Measurements from ENCODE around the gene RRP15. TPM values are rescaled to one million over a fixed set of nuclear protein-coding genes. Genes with fewer than 3 reads are reported as not detected.

Gene RRP15
- total and polyA plus RNA-seq, 2 experiments from 2014 or later, result 5.4 to 25.5 TPM

DNA sequence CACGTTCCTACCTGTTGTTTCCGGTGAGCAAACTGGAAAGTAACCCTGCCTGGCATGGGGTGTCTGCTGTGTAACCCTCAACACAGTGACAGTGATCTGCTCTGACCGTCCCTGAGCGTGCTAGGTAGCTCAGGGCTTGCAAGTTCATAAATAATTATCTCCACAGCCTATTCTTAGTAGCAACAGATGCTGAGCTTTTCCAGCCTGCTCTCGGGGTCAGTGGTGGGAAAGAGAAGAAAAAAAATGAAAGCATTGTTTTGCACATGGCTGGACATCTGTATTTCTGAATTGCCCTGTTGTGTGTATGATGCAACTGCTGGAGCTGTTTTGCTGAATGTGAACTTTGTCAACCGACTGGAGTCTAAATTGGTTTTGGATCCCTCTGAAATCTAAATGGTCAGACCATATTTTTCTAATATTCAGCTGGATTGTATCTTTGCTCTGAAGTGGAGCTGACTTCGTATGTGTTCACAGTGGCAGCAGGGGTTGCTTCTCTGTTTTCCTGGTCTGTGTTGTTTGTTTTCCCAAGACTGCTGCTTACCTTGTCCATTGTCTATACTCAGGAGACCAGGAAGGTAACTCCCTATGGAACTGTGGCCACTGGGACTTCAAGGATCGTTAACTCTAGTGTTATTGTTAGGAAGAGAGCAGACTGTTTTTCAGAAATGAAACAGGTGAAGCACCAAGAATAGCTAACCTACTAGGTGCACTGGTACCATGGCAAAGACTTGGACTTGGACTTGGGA, 87.0 kb downstream of the RRP15 start:
- no peaks in the 10 kb centered on the region for H4K20me1 ChIP-seq (ENCODE audit: insufficient read depth)
- no peak overlapping the region for H3K27ac ChIP-seq
- TF ChIP-seq EZH2 (IDR thresholded peaks at IDR 0.05; ENCODE audit: insufficient read depth, poor library complexity, severe bottlenecking) (no peak), EZH2phosphoT487 (IDR thresholded peaks at IDR 0.05; ENCODE audit: insufficient read depth, low read depth) (no peak)
- 50 to 53% methylated on average over 8 of the region's 8 CpGs for WGBS, 2 experiments (ENCODE audit: low coverage in 1 of 2, low lambda C conversion rate in 2 of 2, missing lambda C conversion rate in 2 of 2)
- H3K9me2 ChIP-seq (ENCODE audit: insufficient read depth), result no peaks in the 10 kb centered on the region
- H3K9ac ChIP-seq, result no peak overlapping the region
- peaks cover 49% of the 10 kb centered on the region for H3K4me1 ChIP-seq (ENCODE audit: insufficient read depth)
- no peaks in the 10 kb centered on the region for H3K27me3 ChIP-seq (replicated peaks; ENCODE audit: insufficient read depth)
- in situ Hi-C loops (cut with MboI), result no loop called here
- peaks cover 41% of the 10 kb centered on the region for H3F3A ChIP-seq (ENCODE audit: insufficient read depth)
- DNase-seq, result peak; percentile 41
- H3K79me2 ChIP-seq (ENCODE audit: insufficient read depth), result no peaks in the 10 kb centered on the region
- H3K4me2 ChIP-seq (ENCODE audit: unreplicated experiment), result no peak overlapping the region
- H3K36me3 ChIP-seq (ENCODE audit: low read depth), result no peaks in the 10 kb centered on the region
- H2AFZ ChIP-seq, result no peak overlapping the region
- no peak overlapping the region for H3K4me3 ChIP-seq
- no peaks in the 10 kb centered on the region for H3K9me3 ChIP-seq (ENCODE audit: low read depth)

DNA sequence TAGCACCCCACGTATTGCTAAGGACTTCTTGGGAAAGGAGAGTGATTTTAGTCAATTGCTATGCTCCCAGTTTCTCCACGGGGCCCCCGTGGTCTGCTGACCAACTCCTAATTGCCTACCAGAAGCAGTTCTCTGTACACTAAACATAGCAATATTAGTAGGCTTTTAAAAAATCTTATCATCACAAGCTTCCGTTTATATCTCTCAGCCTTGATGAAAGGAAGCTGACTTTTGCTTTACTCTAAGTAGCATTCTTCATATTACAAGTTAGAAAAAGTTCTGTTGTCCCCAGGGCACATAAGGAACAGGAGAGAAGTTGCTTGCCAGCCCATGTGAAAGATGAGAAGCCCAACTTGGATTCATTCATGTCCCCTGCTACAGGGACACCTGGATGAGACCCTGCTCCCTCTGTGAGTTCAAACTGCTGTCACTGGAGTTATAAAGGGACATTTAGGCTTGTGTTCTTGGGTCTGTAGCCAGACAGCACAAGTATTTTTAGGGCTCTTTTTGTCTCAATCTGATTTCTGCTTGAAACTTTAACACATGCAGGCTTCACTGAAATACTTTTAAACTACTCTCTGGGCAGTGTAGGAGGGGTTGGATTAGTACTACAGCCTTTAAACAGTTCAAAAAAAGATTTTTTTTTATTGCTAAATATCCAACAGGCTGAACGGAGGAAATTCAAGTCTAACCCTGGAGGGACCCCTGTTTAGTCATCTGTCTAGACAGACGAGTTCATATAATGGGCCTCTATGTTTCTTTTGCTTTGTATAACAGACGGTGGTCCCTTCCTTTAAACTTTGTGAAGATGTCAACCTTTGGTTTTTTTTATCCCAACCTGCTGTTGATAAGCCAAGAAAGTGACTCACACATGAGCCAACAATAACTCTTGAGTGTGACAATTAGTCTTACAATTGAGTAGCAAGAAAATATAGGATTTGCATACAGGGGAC, 89.6 kb downstream of the RRP15 start:
- Histone ChIP-seq H3K36me3 (ENCODE audit: low read depth) (no peaks in the 10 kb centered on the region), H3K27ac (no peak overlapping the region), H3F3A (ENCODE audit: insufficient read depth) (peaks cover 37% of the 10 kb centered on the region), H3K4me1 (ENCODE audit: insufficient read depth) (peaks cover 52% of the 10 kb centered on the region), H4K20me1 (ENCODE audit: insufficient read depth) (no peaks in the 10 kb centered on the region), H3K9me2 (ENCODE audit: insufficient read depth) (no peaks in the 10 kb centered on the region), H3K27me3 (replicated peaks; ENCODE audit: insufficient read depth) (no peaks in the 10 kb centered on the region), H3K4me3 (no peak overlapping the region), H3K9ac (no peak overlapping the region), H3K79me2 (ENCODE audit: insufficient read depth) (no peaks in the 10 kb centered on the region), H3K4me2 (ENCODE audit: unreplicated experiment) (no peak overlapping the region), H3K9me3 (ENCODE audit: low read depth) (no peaks in the 10 kb centered on the region), H2AFZ (no peak overlapping the region)
- peak; percentile 27 for DNase-seq
- 72 to 79% methylated on average over 7 of the region's 7 CpGs for WGBS, 2 experiments (ENCODE audit: low coverage in 1 of 2, low lambda C conversion rate in 2 of 2, missing lambda C conversion rate in 2 of 2)
- in situ Hi-C loops (cut with MboI), result no loop called here
- no peak for TF ChIP-seq EZH2phosphoT487 (IDR thresholded peaks at IDR 0.05; ENCODE audit: insufficient read depth, low read depth)
- no peak for TF ChIP-seq EZH2 (IDR thresholded peaks at IDR 0.05; ENCODE audit: insufficient read depth, poor library complexity, severe bottlenecking)

DNA sequence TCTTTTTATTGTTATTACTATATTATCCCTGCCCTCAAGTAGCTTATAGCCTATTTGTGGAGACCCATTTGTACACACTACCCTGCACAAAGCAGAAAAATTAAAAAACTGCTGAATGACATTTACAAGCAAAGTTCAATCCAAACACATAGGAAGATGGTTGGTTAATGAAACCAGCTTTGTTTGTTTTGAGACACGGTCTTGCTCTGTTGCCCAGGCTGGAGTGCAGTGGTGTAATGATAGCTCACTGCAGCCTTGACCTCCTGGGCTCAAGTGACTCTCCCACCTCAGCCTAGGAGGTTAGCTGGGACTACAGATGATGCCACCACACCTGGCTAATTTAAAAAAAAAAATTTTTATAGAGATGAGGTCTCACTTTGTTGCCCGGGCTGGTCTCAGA, 91.6 kb downstream of the RRP15 start:
- TF ChIP-seq EZH2phosphoT487 (IDR thresholded peaks at IDR 0.05; ENCODE audit: insufficient read depth, low read depth) (no peak), EZH2 (IDR thresholded peaks at IDR 0.05; ENCODE audit: insufficient read depth, poor library complexity, severe bottlenecking) (no peak)
- WGBS, 2 experiments (ENCODE audit: low coverage in 1 of 2, low lambda C conversion rate in 2 of 2, missing lambda C conversion rate in 2 of 2), result 28 to 37% methylated on average over 2 of the region's 2 CpGs
- in situ Hi-C loops (cut with MboI), result no loop called here
- Histone ChIP-seq H3K79me2 (ENCODE audit: insufficient read depth) (no peaks in the 10 kb centered on the region), H3K9ac (peak overlapping the region; percentile 48), H3K9me3 (ENCODE audit: low read depth) (no peaks in the 10 kb centered on the region), H3F3A (ENCODE audit: insufficient read depth) (peaks cover 38% of the 10 kb centered on the region), H2AFZ (no peak overlapping the region), H3K36me3 (ENCODE audit: low read depth) (no peaks in the 10 kb centered on the region), H3K9me2 (ENCODE audit: insufficient read depth) (no peaks in the 10 kb centered on the region), H4K20me1 (ENCODE audit: insufficient read depth) (no peaks in the 10 kb centered on the region), H3K27me3 (replicated peaks; ENCODE audit: insufficient read depth) (no peaks in the 10 kb centered on the region), H3K4me3 (peak overlapping the region; percentile 34), H3K4me1 (ENCODE audit: insufficient read depth) (peaks cover 61% of the 10 kb centered on the region), H3K4me2 (ENCODE audit: unreplicated experiment) (peak overlapping the region; percentile 70), H3K27ac (peak overlapping the region; percentile 75)
- DNase-seq, result no peak

DNA sequence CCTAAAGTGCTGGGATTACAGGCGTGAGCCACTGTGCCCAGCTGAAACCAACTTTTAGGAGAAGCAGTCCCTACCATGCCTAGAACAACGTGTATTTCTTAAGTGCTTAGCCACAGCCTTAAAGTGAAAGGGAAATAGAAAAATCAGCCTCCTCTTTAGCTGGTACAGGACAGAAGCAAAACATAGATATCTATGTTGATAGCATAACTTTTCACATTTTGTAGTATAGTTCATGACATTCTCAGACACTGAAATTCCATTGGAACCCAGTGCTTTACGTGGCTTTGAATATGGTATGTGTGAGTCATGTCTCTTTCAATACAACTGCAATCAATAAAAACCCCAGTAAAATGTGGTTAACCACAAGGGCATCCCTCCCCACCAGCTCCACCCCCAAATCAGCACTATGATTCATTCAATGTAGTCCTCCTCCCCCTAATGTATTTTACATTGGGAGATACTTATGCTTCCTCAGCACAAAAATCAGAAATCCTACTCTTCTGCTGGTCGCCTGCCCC, 92.1 kb downstream of the RRP15 start:
- H3K27me3 ChIP-seq (replicated peaks; ENCODE audit: insufficient read depth), result no peaks in the 10 kb centered on the region
- no peaks in the 10 kb centered on the region for H3K79me2 ChIP-seq (ENCODE audit: insufficient read depth)
- no peak overlapping the region for H2AFZ ChIP-seq
- in situ Hi-C loops (cut with MboI), result no loop called here
- no peaks in the 10 kb centered on the region for H3K36me3 ChIP-seq (ENCODE audit: low read depth)
- peak overlapping the region; percentile 48 for H3K9ac ChIP-seq
- DNase-seq, result peak; percentile 93
- peaks cover 59% of the 10 kb centered on the region for H3K4me1 ChIP-seq (ENCODE audit: insufficient read depth)
- no peaks in the 10 kb centered on the region for H3K9me3 ChIP-seq (ENCODE audit: low read depth)
- H4K20me1 ChIP-seq (ENCODE audit: insufficient read depth), result no peaks in the 10 kb centered on the region
- H3K9me2 ChIP-seq (ENCODE audit: insufficient read depth), result no peaks in the 10 kb centered on the region
- peaks cover 36% of the 10 kb centered on the region for H3F3A ChIP-seq (ENCODE audit: insufficient read depth)
- H3K4me2 ChIP-seq (ENCODE audit: unreplicated experiment), result peak overlapping the region; percentile 70
- H3K27ac ChIP-seq, result peak overlapping the region; percentile 75
- peak overlapping the region; percentile 34 for H3K4me3 ChIP-seq
- 13% methylated on average over 4 of the region's 4 CpGs for WGBS, 2 experiments (ENCODE audit: low coverage in 1 of 2, low lambda C conversion rate in 2 of 2, missing lambda C conversion rate in 2 of 2)
- no peak for TF ChIP-seq EZH2 (IDR thresholded peaks at IDR 0.05; ENCODE audit: insufficient read depth, poor library complexity, severe bottlenecking)
- TF ChIP-seq EZH2phosphoT487 (IDR thresholded peaks at IDR 0.05; ENCODE audit: insufficient read depth, low read depth), result peak; percentile 93

Data from GM23248 (cell line).